GM20431 (cell line): ENCODE measurements around the gene KCNIP1.
"Not testable (repeated sequence)": the region's sequence is repeated elsewhere in the genome, so short reads cannot be mapped to it uniquely, and the experiment has no call there.

Source experiments
- in situ Hi-C: fragments of 300-500 bp; cut with MseI, MboI; formaldehyde crosslinking; loops from one replicate; pipeline ENCODE4 v1.15.0; 2020; ENCODE audit warnings: low sequenced_read_pairs; ENCODE audit not compliant: unreplicated experiment

Gene KCNIP1

GRCh38 chr5:170532935-170533334 is 29.1 kb downstream of the KCNIP1 start:
- in situ Hi-C loops = no loop called here

- in situ Hi-C loops = no loop called here
Observed at GRCh38 chr5:170533383-170533782, 29.6 kb downstream of the KCNIP1 start.

- in situ Hi-C loops = no loop called here
Observed at GRCh38 chr5:170534177-170534576, 30.4 kb downstream of the KCNIP1 start.

- in situ Hi-C loops = no loop called here
Observed at GRCh38 chr5:170534941-170535340, 31.1 kb downstream of the KCNIP1 start.

GRCh38 chr5:170536525-170536924 is 32.7 kb downstream of the KCNIP1 start:
- in situ Hi-C loops = no loop called here

GRCh38 chr5:170537451-170538095 is 33.8 kb downstream of the KCNIP1 start:
- in situ Hi-C loops = no loop called here

- in situ Hi-C loops = no loop called here
Observed at GRCh38 chr5:170538096-170538465, 34.3 kb downstream of the KCNIP1 start.

- in situ Hi-C loops = no loop called here
Observed at GRCh38 chr5:170538696-170539586, 35.1 kb downstream of the KCNIP1 start.

GRCh38 chr5:170540271-170540670 is 36.5 kb downstream of the KCNIP1 start:
- in situ Hi-C loops = no loop called here

- in situ Hi-C loops = no loop called here
Observed at GRCh38 chr5:170541146-170541769, 37.4 kb downstream of the KCNIP1 start.

GRCh38 chr5:170542691-170543293 is 39.0 kb downstream of the KCNIP1 start:
- in situ Hi-C loops = no loop called here

- in situ Hi-C loops = no loop called here
Observed at GRCh38 chr5:170545313-170545712, 41.5 kb downstream of the KCNIP1 start.

GRCh38 chr5:170545811-170546210 is 42.0 kb downstream of the KCNIP1 start:
- in situ Hi-C loops = no loop called here

- in situ Hi-C loops = no loop called here
Observed at GRCh38 chr5:170546282-170546681, 42.5 kb downstream of the KCNIP1 start.

- in situ Hi-C loops = not testable (repeated sequence)
Observed at GRCh38 chr5:170550382-170550781, 46.6 kb downstream of the KCNIP1 start.

GRCh38 chr5:170551076-170551475 is 47.3 kb downstream of the KCNIP1 start:
- in situ Hi-C loops = no loop called here

GRCh38 chr5:170551622-170552021 is 47.8 kb downstream of the KCNIP1 start:
- in situ Hi-C loops = no loop called here

GRCh38 chr5:170552621-170553115 is 48.8 kb downstream of the KCNIP1 start:
- in situ Hi-C loops = no loop called here

- in situ Hi-C loops = no loop called here
Observed at GRCh38 chr5:170553218-170553617, 49.4 kb downstream of the KCNIP1 start.

GRCh38 chr5:170554521-170555267 is 50.9 kb downstream of the KCNIP1 start:
- in situ Hi-C loops = no loop called here
